Measurements from ENCODE around the gene TM4SF18. TPM values are rescaled to one million over a fixed set of nuclear protein-coding genes. Genes with fewer than 3 reads are reported as not detected.

Gene TM4SF18
- total and polyA plus RNA-seq, 8 donors: 2.4 to 10.6 (median 3.9) TPM

DNA sequence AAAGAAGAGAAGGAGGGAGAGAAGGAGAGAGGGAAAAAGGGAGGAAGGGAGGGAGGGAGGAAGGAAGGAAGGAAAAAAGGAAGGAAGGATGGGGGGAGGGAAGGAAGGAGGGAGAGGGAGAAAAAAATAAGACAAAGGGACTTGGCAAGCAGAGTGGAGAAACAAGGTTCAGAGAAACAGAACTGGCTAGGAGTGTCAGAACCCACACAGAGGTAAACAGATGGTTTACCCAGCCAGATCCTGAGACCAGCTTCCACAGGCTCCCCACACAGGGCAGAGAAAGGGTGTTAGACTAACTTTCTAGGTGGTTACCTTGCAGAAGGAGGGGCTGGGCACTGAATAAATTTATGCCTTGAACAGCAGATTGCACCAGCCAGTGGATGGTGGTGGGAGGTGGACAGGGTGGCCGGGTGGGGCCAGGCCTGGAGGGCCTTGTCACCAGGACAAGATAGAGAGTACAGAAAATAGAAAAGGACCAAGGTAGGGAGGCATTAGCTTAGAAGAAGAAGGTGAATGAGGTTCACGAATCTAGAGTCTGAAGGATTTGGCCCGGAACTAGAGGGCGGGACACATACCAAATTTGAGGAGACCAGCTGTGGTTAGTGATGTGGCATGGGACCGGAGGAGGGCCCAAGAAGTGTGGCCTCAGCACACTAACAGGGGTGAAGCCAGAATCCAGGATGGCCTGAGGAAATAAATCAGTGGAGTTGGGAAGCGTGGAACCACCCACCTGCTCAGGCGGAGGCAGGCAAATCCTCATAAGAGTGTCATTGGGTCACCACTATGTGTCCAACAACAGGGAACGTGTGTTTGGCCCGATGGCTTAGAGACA is 45.3 kb upstream of the TM4SF18 start:
- peak in 2 of 4 donors; percentile 20 to 41 for ATAC-seq
- H3K4me1 ChIP-seq: peaks cover 24 to 30% (median 26%) of the 10 kb centered on the region in 3 donors
- TF ChIP-seq, protein P1, sequence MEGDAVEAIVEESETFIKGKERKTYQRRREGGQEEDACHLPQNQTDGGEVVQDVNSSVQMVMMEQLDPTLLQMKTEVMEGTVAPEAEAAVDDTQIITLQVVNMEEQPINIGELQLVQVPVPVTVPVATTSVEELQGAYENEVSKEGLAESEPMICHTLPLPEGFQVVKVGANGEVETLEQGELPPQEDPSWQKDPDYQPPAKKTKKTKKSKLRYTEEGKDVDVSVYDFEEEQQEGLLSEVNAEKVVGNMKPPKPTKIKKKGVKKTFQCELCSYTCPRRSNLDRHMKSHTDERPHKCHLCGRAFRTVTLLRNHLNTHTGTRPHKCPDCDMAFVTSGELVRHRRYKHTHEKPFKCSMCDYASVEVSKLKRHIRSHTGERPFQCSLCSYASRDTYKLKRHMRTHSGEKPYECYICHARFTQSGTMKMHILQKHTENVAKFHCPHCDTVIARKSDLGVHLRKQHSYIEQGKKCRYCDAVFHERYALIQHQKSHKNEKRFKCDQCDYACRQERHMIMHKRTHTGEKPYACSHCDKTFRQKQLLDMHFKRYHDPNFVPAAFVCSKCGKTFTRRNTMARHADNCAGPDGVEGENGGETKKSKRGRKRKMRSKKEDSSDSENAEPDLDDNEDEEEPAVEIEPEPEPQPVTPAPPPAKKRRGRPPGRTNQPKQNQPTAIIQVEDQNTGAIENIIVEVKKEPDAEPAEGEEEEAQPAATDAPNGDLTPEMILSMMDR (IDR thresholded peaks at IDR 0.05): no peak
- DNase-seq: no peak
- peak overlapping the region in 1 of 4 donors; percentile 49 for H3K4me3 ChIP-seq
- H3K9me3 ChIP-seq: no peaks in the 10 kb centered on the region
- peak overlapping the region; percentile 14 to 97 (median 75) for H3K27ac ChIP-seq
- peaks cover 0 to 16% (median 7%) of the 10 kb centered on the region in 3 donors for H3K36me3 ChIP-seq
- no peaks in the 10 kb centered on the region for H3K27me3 ChIP-seq
- WGBS, 2 donors: 86 to 93% methylated on average over 9 of the region's 9 CpGs
- intact Hi-C loops (cut with DNase I): no loop called here
- no peak for FAIRE-seq

DNA sequence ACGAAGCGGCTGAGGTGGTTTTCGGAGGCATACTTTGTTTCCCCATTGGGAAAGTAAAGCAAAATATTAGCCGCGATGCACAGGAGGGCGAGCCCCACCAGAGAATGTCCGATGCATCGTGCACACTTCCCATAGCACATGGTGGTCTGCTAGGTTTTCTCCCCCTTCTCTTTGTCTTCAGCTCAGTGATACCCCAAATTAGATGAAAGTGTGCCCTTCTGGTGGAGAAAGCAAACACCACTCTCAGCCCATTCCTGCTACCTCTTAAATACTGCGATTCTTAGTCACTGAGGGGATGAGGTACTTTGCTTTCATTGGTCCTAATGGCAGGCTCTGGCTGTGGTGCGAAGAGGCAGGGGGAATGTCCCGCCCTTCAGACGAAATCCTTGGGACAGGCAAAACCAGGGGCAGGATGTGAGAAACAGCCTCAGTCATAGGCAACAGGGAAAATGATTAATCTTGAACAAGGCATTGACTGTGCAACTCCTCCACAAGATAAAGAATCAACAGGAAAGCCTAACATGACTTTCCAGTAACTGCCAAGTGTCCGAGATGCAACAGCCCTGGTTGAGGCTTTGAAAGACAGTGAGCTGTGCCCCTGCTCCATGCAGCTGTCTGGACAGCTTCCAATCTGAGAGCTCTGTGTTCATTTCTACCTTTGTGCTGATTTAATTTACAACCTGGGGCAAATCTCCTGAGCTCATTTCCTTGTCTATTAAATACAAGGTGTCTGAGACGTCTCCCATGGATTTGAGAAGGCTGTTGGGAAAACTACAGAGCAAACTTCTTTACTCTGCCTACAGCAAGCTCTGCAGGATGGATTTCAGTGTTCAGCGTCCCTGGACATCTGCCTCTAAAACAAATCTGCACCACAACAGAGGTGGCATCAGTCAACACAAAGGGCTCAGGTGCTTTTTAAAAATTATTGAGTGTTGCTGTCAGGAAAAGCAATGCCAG is 44.2 kb upstream of the TM4SF18 start, which contains the start of gene TM4SF1:
Gene TM4SF1, minus strand, starts transcription at position 242 of the 957 bp plus-strand sequence. Its CDS starts 102 bp downstream, at position 140.
- ATAC-seq: peak; percentile 78 to 85 (median 82)
- H3K27ac ChIP-seq: peak within 1 kb of the TSS; percentile 56 to 97 (median 76)
- peak within 1 kb of the TSS; percentile 9 to 49 (median 27) for H3K4me3 ChIP-seq
- TF ChIP-seq, protein P1 (IDR thresholded peaks at IDR 0.05): no peak
- no peaks in the 10 kb centered on the region for H3K27me3 ChIP-seq
- peaks cover 0 to 21% (median 7%) of the 10 kb centered on the region in 3 donors for H3K36me3 ChIP-seq
- 23 to 30% methylated on average over 15 of the region's 15 CpGs for WGBS, 2 donors
- H3K9me3 ChIP-seq: no peaks in the 10 kb centered on the region
- H3K4me1 ChIP-seq: peaks cover 26 to 40% (median 30%) of the 10 kb centered on the region in 3 donors
- FAIRE-seq: no peak
- DNase-seq: peak in 5 of 6 donors; percentile 55 to 81 (median 69)
- intact Hi-C loops (cut with DNase I): no loop called here

DNA sequence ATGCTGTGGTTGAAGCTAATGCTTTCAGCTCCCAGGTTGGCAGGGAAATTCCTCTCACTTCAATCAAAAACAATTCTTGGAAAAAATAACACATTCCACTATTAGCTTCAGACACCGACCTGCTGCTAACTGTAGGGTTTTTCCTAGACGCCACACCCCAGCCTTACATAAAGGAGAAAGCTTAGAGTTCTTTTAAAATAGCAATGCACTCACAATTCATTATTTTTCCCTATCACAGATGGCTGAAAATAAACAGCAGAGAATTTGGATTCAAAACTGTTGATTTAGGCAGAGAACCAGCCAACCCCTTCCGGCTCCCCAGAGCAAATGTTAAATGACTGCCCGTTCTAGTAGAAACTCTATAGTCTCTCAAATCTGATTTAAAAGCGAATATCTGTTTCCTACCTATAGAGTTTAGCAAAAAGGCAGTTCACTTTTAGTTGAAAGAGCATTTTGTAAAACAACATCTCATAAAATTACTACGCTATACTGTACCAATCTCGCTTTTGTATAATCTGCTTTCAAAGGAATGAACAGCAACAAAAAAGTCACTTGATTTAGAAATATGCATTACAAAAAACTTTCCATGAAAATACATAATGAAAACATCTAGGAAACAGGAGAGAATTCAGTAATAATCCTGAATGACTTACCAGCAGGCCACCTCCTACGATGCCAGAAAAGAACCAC is 43.4 kb upstream of the TM4SF18 start:
- TF ChIP-seq, protein P1 (IDR thresholded peaks at IDR 0.05): no peak
- Histone ChIP-seq H3K4me1 (peaks cover 20 to 44% (median 36%) of the 10 kb centered on the region in 3 donors), H3K27ac (peak overlapping the region; percentile 56 to 97 (median 76)), H3K36me3 (peaks cover 0 to 27% (median 7%) of the 10 kb centered on the region in 3 donors), H3K9me3 (no peaks in the 10 kb centered on the region), H3K4me3 (peak overlapping the region; percentile 9 to 49 (median 27)), H3K27me3 (no peaks in the 10 kb centered on the region)
- WGBS, 2 donors: 10 to 12% methylated on average over 8 of the region's 8 CpGs
- ATAC-seq: peak; percentile 67 to 80 (median 70)
- intact Hi-C loops (cut with DNase I): no loop called here
- no peak for FAIRE-seq
- peak in 2 of 6 donors; percentile 42 to 51 for DNase-seq

DNA sequence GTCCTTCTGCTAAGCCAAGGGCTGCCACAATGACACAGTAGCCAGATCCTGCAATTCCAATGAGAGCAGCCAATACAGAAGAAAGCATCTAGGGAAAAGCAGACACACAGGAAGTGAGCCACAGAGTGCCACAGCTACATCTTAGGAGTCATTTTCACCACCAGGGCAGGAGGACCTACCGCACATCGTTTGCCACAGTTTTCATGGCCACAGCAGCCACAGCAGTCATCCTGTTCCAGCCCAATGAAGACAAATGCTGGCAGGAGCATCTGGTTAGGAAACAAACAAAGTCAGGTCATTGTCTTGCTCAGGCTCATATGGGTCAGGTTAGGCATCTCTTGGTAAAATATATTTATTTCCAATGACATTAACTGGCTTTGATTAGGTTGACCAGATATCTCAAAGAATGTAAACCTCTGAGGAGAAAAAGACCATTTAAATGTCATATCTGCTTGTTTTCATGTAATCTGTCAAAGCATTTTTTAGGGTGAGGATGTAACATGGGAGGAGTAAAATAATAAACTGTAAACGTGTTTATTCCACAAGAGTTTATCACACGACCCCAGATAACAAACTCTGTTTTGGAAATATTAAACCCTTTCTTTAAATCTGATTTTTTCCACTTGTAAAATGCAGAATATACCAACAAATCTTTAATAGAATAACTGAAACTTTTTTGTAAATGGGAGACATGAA is 42.2 kb upstream of the TM4SF18 start:
- peak overlapping the region; percentile 9 to 49 (median 27) for H3K4me3 ChIP-seq
- WGBS, 2 donors: 42 to 44% methylated on average over 4 of the region's 4 CpGs
- FAIRE-seq (no peak), DNase-seq (no peak), ATAC-seq (no peak)
- H3K36me3 ChIP-seq: peaks cover 0 to 32% (median 7%) of the 10 kb centered on the region in 3 donors
- peaks cover 25 to 55% (median 47%) of the 10 kb centered on the region in 3 donors for H3K4me1 ChIP-seq
- H3K9me3 ChIP-seq: no peaks in the 10 kb centered on the region
- intact Hi-C loops (cut with DNase I): no loop called here
- peak overlapping the region; percentile 56 to 97 (median 76) for H3K27ac ChIP-seq
- no peaks in the 10 kb centered on the region for H3K27me3 ChIP-seq
- TF ChIP-seq, protein P1 (IDR thresholded peaks at IDR 0.05): no peak
